Tibial nerve (tissue), 4 donors: ENCODE data around the gene MFSD12. TPM values are rescaled to one million over a fixed set of nuclear protein-coding genes. Genes with fewer than 3 reads are reported as not detected.

Source experiments
- DNase-seq, 2 donors: peaks; one replicate each; pipeline ENCODE4 v3.0.0-alpha.2; 2019; ENCODE audit warnings: low spot score in 2 of 2
- H3K27ac ChIP-seq, 4 donors: fragments of 200-600 bp; sonication (generic) in 3 of 4; one replicate each; pipeline ENCODE4 v1.5.1; 2017 to 2019; ENCODE audit warnings: mild to moderate bottlenecking in 1 of 4
- H3K27me3 ChIP-seq, 2 donors: fragments of 200-600 bp; sonication (generic) in 1 of 2; one replicate each; pipeline versions ENCODE4 v1.5.1 to v1.6.0; 2017 to 2019
- H3K36me3 ChIP-seq, 3 donors: fragments of 200-600 bp; sonication (generic); one replicate each; pipeline ENCODE4 v1.5.1; 2018 to 2019
- H3K4me1 ChIP-seq, 4 donors: fragments of 200-600 bp; sonication (generic) in 3 of 4; one replicate each; pipeline ENCODE4 v1.5.1; 2017 to 2019
- H3K4me3 ChIP-seq, 4 donors: fragments of 200-600 bp; sonication (generic) in 3 of 4; one replicate each; pipeline ENCODE4 v1.5.1; 2017 to 2019; ENCODE audit warnings: mild to moderate bottlenecking in 1 of 4, moderate library complexity in 1 of 4
- H3K9me3 ChIP-seq, 4 donors: fragments of 200-600 bp; sonication (generic) in 3 of 4; one replicate each; pipeline ENCODE4 v1.5.1; 2017 to 2019
- CTCF ChIP-seq, 5 experiments: fragments of 200-600 bp in 3 of 5; fragments of 450-650 bp in 2 of 5; sonication (generic) in 3 of 5; IDR thresholded peaks; one replicate each; pipeline ENCODE4 v1.5.1; 2016 to 2019; ENCODE audit warnings: antibody characterized with exemption in 5 of 5, mild to moderate bottlenecking in 3 of 5, moderate library complexity in 2 of 5
- EP300 ChIP-seq, 2 donors: sonication (generic); formaldehyde crosslinking; IDR thresholded peaks; one replicate each; pipeline ENCODE4 v1.6.1; 2017; ENCODE audit warnings: antibody characterized with exemption in 2 of 2, mild to moderate bottlenecking in 1 of 2
- POLR2A ChIP-seq, 2 donors: fragments of 450-650 bp; IDR thresholded peaks; one replicate each; pipeline ENCODE4 v1.6.1; 2017; ENCODE audit warnings: antibody characterized with exemption in 2 of 2, mild to moderate bottlenecking in 2 of 2, moderate library complexity in 2 of 2
- WGBS, 2 donors: methylation state at CpG; one replicate each; pipeline ENCODE4 v1.1.5; 2018; 5-methylcytosine and 5-hydroxymethylcytosine counted together
- total RNA-seq, 4 donors: library from RNA; depleted of rRNA; stranded (reverse); fragments of >200 nt; gene quantifications; one replicate each; pipeline ENCODE4 v1.1.0, GENCODE V29; 2016

MFSD12 gene
- total RNA-seq, 4 donors from 2014 or later, result 45.7 to 108 (median 62.8) TPM

DNA sequence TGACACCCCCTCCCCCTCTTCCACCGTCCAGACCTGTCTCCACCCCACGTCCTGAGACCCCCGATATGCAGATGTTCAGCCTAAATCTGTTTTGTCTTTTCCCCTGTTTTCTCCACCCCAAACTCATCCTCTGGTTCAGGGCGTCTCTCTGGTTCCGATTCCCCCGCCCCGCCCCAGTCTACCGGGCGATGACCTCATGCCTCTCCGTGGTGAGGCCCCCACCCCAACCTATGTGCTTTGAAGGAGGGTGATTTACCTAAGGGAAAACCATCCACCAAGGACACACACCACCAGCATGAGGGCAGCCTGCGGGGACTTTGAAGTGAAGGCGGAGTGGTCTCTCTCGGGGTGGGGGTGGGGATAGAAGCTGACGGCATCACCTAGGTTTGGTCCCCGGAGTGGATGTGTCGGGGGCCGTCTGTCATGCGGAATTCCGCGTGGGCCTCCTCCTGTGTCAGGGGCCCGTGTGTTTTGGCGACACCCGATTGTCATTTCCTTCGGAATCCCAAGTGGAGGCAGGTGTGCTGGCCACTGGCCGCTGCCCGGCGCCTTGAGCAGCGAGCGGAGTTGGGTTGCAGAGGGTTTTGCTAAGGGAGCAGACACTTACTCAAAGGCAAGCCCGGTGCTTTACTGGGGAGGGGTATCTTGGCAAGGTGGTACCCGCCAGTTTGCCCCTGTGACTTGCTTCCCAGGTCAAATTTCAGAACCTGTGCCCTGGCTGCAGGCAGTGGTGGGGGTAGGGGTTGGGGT lies 49.8 kb downstream of the MFSD12 start:
- WGBS, 2 donors, result 17 to 25% methylated on average over 14 to 31 of the region's 31 CpGs

GRCh38 chr19:3506384-3507340 lies 50.7 kb downstream of the MFSD12 start:
- no peaks in the 10 kb centered on the region for H3K9me3 ChIP-seq
- peak overlapping the region; percentile 79 to 96 (median 92) for H3K4me3 ChIP-seq
- peaks cover 0 to 32% (median 0%) of the 10 kb centered on the region in 3 donors for H3K36me3 ChIP-seq
- no peaks in the 10 kb centered on the region for H3K27me3 ChIP-seq
- H3K4me1 ChIP-seq, result peaks cover 0 to 53% (median 11%) of the 10 kb centered on the region in 4 donors
- peak overlapping the region; percentile 78 to 97 (median 90) for H3K27ac ChIP-seq
- TF ChIP-seq CTCF (IDR thresholded peaks at IDR 0.05), result peak in 1 of 5 experiments; percentile 12
- no peak for TF ChIP-seq POLR2A (IDR thresholded peaks at IDR 0.05)
- peak in 1 of 2 donors; percentile 12 for DNase-seq
- WGBS, 2 donors, result 1 to 2% methylated on average over 33 of the region's 69 CpGs

More for the DNA sequence above, 49.8 kb downstream of the MFSD12 start:
- DNase-seq, result no peak
- Histone ChIP-seq H3K27ac (peak overlapping the region; percentile 23 to 97 (median 86)), H3K27me3 (no peaks in the 10 kb centered on the region), H3K36me3 (peaks cover 0 to 32% (median 0%) of the 10 kb centered on the region in 3 donors), H3K9me3 (no peaks in the 10 kb centered on the region), H3K4me1 (peaks cover 0 to 62% (median 11%) of the 10 kb centered on the region in 4 donors), H3K4me3 (peak overlapping the region; percentile 79 to 96 (median 92))
- TF ChIP-seq EP300 (IDR thresholded peaks at IDR 0.05) (no peak), CTCF (IDR thresholded peaks at IDR 0.05) (no peak), POLR2A (IDR thresholded peaks at IDR 0.05) (no peak)

GRCh38 chr19:3505598-3506383 lies 51.6 kb downstream of the MFSD12 start, which contains the start of gene FZR1:
TSS of gene FZR1 (plus strand) at chr19:3506311. CDS start at chr19:3522990, 16,679 bp downstream.
- peak within 1 kb of the TSS; percentile 79 to 96 (median 92) for H3K4me3 ChIP-seq
- peaks cover 0 to 48% (median 9%) of the 10 kb centered on the region in 4 donors for H3K4me1 ChIP-seq
- H3K27me3 ChIP-seq, result no peaks in the 10 kb centered on the region
- WGBS, 2 donors, result 0 to 2% methylated on average over 28 to 76 of the region's 79 CpGs
- peak; percentile 97 to 98 for DNase-seq
- H3K9me3 ChIP-seq, result no peaks in the 10 kb centered on the region
- H3K27ac ChIP-seq, result peak within 1 kb of the TSS; percentile 79 to 97 (median 90)
- peaks cover 0 to 23% (median 0%) of the 10 kb centered on the region in 3 donors for H3K36me3 ChIP-seq
- TF ChIP-seq CTCF (IDR thresholded peaks at IDR 0.05), result peak in 1 of 5 experiments; percentile 15
- peak; percentile 57 to 89 for TF ChIP-seq POLR2A (IDR thresholded peaks at IDR 0.05)
- TF ChIP-seq EP300 (IDR thresholded peaks at IDR 0.05), result peak; percentile 76 to 97

DNA sequence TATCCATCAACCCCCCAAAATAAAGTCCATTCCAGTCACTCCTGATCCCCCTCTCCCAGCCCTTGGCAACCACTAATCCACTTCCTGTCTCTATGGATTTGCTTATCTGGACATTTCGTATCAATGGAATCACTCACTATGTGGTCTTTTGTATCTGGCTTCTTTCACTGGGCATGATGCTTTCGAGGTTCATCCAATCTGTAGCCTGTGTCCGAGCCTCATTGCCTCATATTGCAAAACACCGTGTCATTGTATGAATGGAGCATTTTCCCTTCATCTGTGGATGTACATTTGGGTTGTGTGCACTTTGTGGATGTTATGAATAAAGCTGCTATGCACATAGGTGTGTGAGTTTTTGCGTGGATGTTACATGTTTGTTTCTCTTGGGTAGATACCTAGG lies 52.7 kb downstream of the MFSD12 start:
- Histone ChIP-seq H3K4me3 (no peak overlapping the region), H3K27me3 (no peaks in the 10 kb centered on the region), H3K27ac (no peak overlapping the region), H3K36me3 (peaks cover 0 to 12% (median 0%) of the 10 kb centered on the region in 3 donors), H3K9me3 (no peaks in the 10 kb centered on the region), H3K4me1 (peaks cover 0 to 43% (median 12%) of the 10 kb centered on the region in 4 donors)
- TF ChIP-seq EP300 (IDR thresholded peaks at IDR 0.05), result no peak
- TF ChIP-seq POLR2A (IDR thresholded peaks at IDR 0.05), result no peak
- no peak for TF ChIP-seq CTCF (IDR thresholded peaks at IDR 0.05)
- 81 to 84% methylated on average over 5 of the region's 5 CpGs for WGBS, 2 donors
- no peak for DNase-seq
